Colonic mucosa (tissue), 4 donors: ENCODE results near the gene CACNA1H. TPM values are rescaled to one million over a fixed set of nuclear protein-coding genes. Genes with fewer than 3 reads are reported as not detected.
A peak's percentile ranks its signal among the peaks of the same experiment; 100 is the strongest.

Source experiments
- DNase-seq: peaks from one replicate; pipeline ENCODE4 v3.0.0-alpha.2; 2020
- H3K27ac ChIP-seq: fragments of 200-600 bp; one replicate; pipeline ENCODE4 v1.8.0; 2021
- H3K27me3 ChIP-seq: fragments of 200-600 bp; one replicate; pipeline ENCODE4 v1.8.0; 2021
- H3K36me3 ChIP-seq: fragments of 200-600 bp; one replicate; pipeline ENCODE4 v1.8.0; 2021
- H3K4me1 ChIP-seq: fragments of 200-600 bp; one replicate; pipeline ENCODE4 v1.8.0; 2021; ENCODE audit warnings: mild to moderate bottlenecking
- H3K4me3 ChIP-seq: fragments of 200-600 bp; one replicate; pipeline ENCODE4 v1.8.0; 2021
- H3K9ac ChIP-seq, 2 donors: one replicate each; pipeline ENCODE4 v1.7.0; 2013; ENCODE audit warnings: control low read depth in 2 of 2, low read depth in 2 of 2, low read length in 2 of 2
- H3K9me3 ChIP-seq: fragments of 200-600 bp; one replicate; pipeline ENCODE4 v1.8.0; 2021
- intact Hi-C: fragments of 100-400 bp; cut with DNase I; formaldehyde crosslinking; loops from one replicate; pipeline ENCODE4 v1.14.1; 2022
- total RNA-seq, 2 donors: library from RNA; stranded (reverse); fragmentation: NEBNext Ultra II Directional in 1 of 2; extraction: Animal tissue kit (Norgen Biotek cat#: 25700) in 1 of 2; gene quantifications; one replicate each; pipeline ENCODE4 v1.2.1, GENCODE V29; 2021
- TF ChIP-seq, protein P1 (sequence below): fragments of 200-600 bp; IDR thresholded peaks from one replicate; pipeline ENCODE4 v1.8.0; 2022; ENCODE audit warnings: antibody characterized with exemption, mild to moderate bottlenecking
- donor health status: healthy.
- donor health status: DM: no; HTN: no; CAD: no.
- donor health status: DM: no; HTN: no; CAD: no.

The CACNA1H gene
- total RNA-seq, 2 donors from 2014 or later, result 2.1 to 14.6 TPM

DNA sequence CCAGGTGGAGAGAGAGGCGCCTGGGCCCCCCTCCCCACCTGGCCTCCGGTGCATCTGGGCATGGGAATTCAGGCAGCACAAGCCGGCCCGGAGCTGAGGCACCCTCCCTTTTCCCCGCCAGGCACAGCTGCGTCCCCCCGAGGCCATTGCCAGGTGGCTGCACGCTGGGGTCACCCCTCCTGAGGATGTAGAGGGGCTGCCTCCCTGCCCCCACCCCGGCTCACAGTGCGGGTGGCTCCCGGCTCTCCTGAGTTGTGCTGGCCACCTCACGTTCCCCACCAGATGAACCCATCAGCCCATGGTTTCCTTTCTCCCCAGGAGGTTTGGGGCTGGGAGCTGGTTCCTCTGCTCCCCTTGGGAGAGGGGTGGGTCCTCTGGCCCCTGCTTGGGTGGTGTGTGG, 12.6 kb downstream of the CACNA1H start:
- no peaks in the 10 kb centered on the region for H3K36me3 ChIP-seq
- TF ChIP-seq, protein P1, sequence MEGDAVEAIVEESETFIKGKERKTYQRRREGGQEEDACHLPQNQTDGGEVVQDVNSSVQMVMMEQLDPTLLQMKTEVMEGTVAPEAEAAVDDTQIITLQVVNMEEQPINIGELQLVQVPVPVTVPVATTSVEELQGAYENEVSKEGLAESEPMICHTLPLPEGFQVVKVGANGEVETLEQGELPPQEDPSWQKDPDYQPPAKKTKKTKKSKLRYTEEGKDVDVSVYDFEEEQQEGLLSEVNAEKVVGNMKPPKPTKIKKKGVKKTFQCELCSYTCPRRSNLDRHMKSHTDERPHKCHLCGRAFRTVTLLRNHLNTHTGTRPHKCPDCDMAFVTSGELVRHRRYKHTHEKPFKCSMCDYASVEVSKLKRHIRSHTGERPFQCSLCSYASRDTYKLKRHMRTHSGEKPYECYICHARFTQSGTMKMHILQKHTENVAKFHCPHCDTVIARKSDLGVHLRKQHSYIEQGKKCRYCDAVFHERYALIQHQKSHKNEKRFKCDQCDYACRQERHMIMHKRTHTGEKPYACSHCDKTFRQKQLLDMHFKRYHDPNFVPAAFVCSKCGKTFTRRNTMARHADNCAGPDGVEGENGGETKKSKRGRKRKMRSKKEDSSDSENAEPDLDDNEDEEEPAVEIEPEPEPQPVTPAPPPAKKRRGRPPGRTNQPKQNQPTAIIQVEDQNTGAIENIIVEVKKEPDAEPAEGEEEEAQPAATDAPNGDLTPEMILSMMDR, result no peak
- no peak overlapping the region for H3K9ac ChIP-seq
- no peak overlapping the region for H3K27ac ChIP-seq
- no peak overlapping the region for H3K4me3 ChIP-seq
- no peaks in the 10 kb centered on the region for H3K9me3 ChIP-seq
- no peaks in the 10 kb centered on the region for H3K4me1 ChIP-seq
- peaks cover 5% of the 10 kb centered on the region for H3K27me3 ChIP-seq
- no peak for DNase-seq
- intact Hi-C loops, result no loop called here

DNA sequence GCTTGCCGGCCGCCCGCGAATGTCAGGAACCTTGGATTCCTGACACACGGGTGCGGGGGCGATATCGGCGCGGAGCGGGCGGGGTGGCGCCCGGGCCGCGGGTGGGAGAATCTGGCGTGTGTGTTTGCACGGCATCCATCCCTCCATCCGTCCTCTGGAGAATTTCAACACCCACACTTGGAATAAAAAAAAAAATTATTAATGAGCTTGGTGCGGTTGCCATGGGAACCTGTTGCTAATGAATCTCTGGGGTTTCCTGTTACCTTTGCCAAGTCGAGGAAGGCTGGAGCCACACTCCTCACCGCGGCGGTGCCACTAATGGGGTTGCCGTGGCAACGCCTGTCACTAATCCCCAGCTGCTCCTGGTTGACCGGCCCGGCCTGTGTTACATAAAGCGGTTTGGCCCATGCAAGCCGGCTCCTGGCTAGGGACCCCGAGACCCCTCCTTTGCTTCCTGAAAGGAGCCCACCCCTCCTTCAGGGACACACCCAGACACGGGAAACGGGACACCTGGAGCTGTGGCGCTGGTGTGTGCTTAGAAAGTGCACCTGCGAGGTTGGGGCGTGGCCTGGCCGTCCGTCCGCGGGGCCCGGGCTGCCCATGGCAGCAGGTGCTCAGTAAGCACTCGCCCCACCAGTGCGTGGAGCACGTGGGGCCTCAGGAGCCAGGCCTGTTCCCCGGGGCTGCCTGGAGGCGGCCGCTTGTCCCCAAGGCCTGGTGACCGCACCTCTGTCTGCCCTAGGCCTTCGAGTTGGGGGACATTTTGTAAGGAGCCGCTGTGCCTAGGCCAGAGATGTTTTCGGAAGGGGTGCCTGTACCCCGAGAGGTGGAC, 14.6 kb downstream of the CACNA1H start:
- no peaks in the 10 kb centered on the region for H3K9me3 ChIP-seq
- H3K4me1 ChIP-seq, result no peaks in the 10 kb centered on the region
- DNase-seq, result no peak
- intact Hi-C loops, result no loop called here
- no peaks in the 10 kb centered on the region for H3K27me3 ChIP-seq
- no peak overlapping the region for H3K9ac ChIP-seq
- no peak overlapping the region for H3K27ac ChIP-seq
- TF ChIP-seq, protein P1, result no peak
- no peaks in the 10 kb centered on the region for H3K36me3 ChIP-seq
- no peak overlapping the region for H3K4me3 ChIP-seq

DNA sequence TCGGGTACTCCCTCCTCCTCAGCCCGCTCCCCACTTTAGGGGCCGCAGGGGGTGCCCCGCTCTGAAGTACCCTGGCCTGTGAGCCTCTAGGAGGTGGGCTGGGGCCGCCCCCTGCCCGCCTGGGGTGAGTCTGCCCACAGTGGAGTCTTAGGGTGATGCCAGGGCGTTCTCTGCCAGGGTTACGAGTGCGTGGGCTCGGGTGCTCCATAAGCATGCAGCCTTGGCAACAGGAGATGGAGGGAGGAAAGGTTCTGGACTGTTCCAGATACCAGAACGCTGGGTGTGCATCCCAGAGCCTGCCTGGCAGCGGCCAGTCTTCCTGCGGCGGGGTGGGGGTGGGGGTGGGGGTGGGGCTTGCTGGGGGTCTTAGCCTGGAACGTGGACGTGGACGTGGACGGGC, 15.9 kb downstream of the CACNA1H start:
- no peaks in the 10 kb centered on the region for H3K4me1 ChIP-seq
- TF ChIP-seq, protein P1, result no peak
- no peaks in the 10 kb centered on the region for H3K36me3 ChIP-seq
- H3K4me3 ChIP-seq, result no peak overlapping the region
- DNase-seq, result no peak
- intact Hi-C loops, result no loop called here
- no peaks in the 10 kb centered on the region for H3K9me3 ChIP-seq
- no peak overlapping the region for H3K27ac ChIP-seq
- no peak overlapping the region for H3K9ac ChIP-seq
- no peaks in the 10 kb centered on the region for H3K27me3 ChIP-seq

DNA sequence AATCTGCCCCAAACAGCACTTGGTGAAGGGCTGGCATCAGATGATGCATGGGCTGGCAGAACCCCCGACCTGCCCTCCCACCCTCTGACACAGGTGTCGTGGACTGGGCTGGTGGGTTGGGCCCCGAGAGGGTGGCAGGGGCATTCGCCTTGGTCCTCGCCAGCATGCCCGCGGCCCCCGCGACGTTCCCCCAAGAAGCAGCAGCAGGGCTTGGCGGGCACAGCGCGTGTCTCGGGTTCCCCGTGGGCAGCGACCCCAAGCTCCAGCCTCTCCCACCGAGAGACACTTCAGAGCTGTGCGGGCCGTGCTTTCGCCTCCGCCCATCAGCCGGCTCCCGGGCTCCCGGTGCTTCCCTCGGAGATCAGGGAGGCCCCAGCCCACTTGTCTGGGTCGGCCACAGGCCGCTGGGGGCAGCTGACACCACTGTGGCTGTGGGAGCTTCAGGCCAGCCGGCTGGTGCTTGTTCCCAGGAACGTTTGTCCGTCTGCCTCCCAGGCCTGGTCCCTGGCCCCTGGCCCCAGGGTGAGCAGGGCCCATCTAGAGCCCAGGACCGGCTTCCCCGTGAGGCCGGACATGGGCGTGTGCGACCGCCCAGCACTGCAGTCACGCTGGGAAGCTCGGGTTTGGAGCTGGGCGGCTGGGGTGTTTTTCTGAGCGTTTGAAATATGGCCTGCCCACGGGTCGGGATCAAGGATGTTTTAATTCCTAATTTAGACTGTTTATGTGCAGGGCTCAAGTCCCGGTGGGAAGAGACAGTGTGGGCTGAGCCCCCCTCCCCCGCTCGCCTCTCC, 16.6 kb downstream of the CACNA1H start:
- no peaks in the 10 kb centered on the region for H3K36me3 ChIP-seq
- peak overlapping the region; percentile 50 for H3K27ac ChIP-seq
- intact Hi-C loops, result no loop called here
- peak overlapping the region in 1 of 2 donors; percentile 50 for H3K9ac ChIP-seq
- DNase-seq, result no peak
- TF ChIP-seq, protein P1, result no peak
- H3K4me1 ChIP-seq, result no peaks in the 10 kb centered on the region
- H3K27me3 ChIP-seq, result no peaks in the 10 kb centered on the region
- no peak overlapping the region for H3K4me3 ChIP-seq
- no peaks in the 10 kb centered on the region for H3K9me3 ChIP-seq

DNA sequence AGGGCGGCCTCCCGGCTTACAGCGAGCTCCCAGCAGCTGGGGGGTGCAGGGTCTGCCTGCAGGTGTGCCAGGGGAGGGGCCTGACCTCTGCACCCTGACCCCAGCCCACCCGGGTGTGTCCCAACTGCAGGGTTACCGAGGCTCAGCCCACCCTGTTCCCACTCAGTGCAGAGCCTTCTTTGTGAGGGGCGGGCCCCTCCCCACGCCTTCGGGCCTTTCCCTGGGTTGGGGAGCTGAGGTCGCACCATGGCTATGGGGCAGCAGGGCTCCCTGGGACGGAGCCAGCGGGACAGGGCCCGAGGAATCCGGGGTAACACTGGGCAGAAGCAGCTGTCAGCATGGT, 17.1 kb downstream of the CACNA1H start:
- TF ChIP-seq, protein P1, result no peak
- H3K27ac ChIP-seq, result peak overlapping the region; percentile 50
- intact Hi-C loops, result no loop called here
- H3K9ac ChIP-seq, result no peak overlapping the region
- no peak overlapping the region for H3K4me3 ChIP-seq
- no peaks in the 10 kb centered on the region for H3K4me1 ChIP-seq
- H3K36me3 ChIP-seq, result no peaks in the 10 kb centered on the region
- DNase-seq, result no peak
- no peaks in the 10 kb centered on the region for H3K27me3 ChIP-seq
- H3K9me3 ChIP-seq, result no peaks in the 10 kb centered on the region
